SIG-M5 treated with dmso at 0.1 percent for 504 hours (cell line): ENCODE results near the gene RENBP.

Experiments used
- DNase-seq: peaks from one replicate; lab custom pipeline; 2025; ENCODE audit not compliant: unreplicated experiment; lab: John Stamatoyannopoulos, UW

Gene RENBP

GRCh38 chrX:153954558-153955227 is 10.2 kb upstream of the RENBP start:
- DNase-seq = no peak

DNA sequence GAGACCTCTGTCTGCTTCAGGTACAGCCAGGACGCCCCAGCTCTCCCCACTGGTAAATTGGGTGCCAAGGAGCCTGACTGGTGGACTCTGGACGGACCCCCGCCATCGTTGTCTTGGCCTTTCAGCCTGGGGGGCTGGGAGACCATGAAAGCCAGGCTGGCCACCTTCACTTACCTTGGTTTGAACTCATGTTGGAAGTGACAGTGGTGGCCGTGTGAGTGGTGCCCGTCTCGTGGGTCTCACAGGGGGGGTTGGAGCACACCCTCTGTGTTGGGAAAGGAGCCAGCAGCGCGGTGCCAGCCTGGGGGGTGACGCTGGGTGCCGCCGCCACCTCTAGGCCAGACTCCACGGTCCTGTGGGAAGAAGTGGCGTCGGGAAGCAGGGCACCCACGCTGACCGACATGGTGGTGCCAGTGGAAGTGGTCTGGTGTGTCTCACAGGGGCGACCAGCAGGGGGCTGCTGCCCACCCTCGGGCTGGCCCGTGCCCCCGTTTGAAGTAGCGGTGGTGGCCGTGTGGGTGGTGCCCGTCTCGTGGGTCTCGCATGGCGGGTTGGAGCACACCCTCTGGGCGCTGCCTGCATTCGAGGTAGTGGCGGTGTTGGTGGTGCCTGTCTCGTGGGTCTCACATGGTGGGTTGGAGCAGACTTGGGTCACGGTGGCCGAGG is 9.6 kb upstream of the RENBP start:
- DNase-seq = no peak

- peak; percentile 40 for DNase-seq
These were observed 8.9 kb upstream of the RENBP start for GRCh38 chrX:153953342-153953830.

- no peak for DNase-seq
These were observed 8.1 kb upstream of the RENBP start for GRCh38 chrX:153952373-153953026.

- DNase-seq = no peak
These were observed 7.4 kb upstream of the RENBP start for GRCh38 chrX:153951683-153952372.

DNA sequence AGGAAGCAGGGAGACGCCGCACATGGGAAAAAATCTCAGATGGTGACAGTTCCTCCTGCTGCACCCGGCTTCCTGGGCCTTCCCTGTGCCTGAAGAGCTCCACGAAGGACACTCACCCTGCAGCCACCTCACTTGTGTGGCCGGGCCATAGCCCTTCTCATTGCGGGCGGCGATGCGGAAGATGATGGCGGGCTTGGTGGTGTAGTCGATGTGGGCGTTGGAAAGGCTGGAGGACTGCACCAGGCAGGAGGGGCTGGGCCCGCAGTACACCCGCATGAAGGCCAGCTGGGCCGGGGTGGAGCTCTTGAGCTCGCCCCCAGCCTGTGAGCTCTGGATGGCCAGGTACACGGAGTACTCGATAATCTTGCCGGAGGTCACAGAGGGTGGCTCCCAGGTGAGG is 5.7 kb upstream of the RENBP start:
- no peak for DNase-seq

GRCh38 chrX:153948847-153949805 is 4.7 kb upstream of the RENBP start:
- DNase-seq = no peak

DNA sequence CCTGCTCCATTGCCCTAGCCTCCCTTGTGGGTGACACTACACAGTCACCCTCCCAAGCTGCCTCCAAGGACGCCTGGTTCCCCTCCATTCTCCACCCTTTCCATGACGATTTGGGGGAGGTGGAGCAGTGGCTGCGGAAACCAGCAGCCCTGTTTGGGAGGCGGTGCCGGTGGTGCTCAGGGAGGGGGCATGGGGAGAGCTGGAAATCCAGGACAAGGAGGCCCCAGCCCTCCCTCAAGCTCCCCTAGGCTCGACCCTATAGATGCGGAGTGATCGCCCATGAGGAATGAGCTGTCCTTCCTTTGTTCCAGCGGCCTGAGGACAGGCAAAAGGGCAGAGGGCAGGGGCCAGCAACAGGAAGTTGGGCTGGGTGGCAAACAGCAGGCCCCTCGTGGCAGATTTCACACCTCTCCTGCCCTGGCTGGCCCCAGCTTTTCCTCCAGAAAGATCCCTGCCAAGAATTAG is 3.6 kb upstream of the RENBP start:
- no peak for DNase-seq

DNA sequence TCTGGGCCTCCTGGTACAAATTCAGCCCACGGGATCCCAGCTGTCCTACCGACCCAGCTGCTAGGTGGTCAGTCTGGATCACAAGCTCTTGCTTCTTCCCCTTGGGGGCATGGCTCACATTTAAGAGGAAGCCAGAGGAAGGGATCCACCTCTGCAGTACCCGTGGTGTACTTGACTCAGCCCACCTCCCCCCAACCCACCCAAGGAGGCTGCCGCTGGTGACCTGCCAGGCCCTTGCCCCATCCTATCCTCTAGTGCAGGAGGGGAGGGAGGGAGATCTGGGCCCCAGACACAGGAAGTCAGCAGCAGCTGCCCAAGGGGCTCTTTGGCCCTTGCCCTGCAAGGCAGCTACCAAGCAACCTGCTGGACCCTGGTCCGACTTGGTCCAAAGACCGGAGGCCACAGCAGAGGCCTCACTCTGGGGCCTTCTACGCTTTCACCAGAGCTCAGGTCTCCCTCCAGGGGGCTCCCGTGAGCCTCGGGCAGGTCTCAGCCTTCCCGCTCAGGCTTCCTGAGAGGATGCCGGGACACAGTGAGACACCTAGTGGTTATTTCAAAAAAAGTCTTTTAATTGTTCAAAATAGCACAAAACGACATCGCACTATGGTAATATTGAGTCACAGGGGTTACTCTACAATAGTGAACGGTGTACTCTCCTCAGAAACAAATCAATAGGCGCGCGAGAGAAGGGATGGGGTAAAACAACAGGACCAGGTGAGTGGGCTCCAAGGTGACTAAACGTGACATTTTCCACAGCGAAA is 2.7 kb upstream of the RENBP start:
- DNase-seq = peak; percentile 85

DNA sequence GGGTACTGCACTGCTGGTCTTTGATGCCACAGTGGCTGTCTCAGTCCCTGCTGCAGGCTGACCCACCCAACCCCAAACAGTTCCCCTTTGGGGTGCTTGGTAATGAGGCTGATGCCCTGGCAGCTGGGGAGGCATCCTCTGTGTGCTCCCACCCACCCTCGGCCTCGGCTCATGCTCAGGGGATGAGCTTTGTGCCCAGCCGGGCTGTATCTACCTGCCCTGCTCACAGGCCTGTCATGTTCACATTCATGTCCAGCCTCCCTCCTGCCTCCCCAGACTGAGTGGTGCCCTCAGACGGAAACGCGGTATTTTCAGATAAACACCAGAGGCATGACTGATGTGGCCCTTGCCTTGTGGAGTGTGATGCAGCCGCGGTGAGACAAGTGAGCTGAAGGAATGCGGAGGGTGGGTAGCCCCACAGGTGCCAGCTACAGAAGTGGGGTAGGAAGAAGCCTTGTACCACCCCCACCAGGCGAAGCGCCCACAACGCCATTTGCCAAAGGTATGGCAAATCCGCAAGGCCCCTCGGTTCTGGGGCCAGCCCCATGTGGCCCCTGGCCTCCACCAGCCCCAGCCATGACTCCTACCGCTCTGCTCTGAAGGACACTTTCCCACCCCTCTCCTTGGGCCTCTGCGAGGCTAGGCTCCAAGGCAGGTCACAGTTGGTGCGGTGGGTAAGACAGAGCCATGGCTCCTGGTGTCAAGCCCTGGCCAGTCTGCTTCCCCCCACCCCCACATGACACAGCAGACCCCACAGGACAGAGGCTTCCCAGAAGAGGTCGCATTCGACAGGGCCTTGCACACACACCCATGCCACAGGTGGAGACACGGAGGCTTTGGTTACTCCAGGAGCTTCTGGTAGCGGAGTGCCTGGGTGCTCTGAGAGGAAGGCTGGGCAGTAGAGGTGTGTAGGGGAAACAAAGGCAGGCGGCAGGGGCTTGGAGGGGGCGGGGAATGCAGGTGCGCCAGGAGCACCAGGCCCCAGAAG is 1.8 kb upstream of the RENBP start:
- no peak for DNase-seq

DNA sequence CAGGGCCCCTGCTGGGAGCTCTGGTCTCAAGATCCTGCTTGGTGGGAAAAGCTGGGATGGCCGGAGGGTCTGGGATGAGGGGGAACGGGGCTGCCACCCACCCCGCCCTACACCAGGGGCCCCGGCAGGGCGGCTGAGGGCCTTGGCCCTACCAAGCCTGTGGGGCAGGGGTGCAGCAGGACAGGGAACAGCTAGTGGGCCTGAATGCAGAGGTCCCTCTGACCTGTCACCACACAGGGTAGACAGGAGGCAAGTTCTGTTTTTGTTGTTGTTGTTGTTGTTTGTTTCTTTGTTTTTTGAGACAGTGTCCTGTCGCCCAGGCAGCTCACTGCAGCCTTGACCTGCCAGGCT is 332 bp upstream of the RENBP start:
- DNase-seq = no peak

DNA sequence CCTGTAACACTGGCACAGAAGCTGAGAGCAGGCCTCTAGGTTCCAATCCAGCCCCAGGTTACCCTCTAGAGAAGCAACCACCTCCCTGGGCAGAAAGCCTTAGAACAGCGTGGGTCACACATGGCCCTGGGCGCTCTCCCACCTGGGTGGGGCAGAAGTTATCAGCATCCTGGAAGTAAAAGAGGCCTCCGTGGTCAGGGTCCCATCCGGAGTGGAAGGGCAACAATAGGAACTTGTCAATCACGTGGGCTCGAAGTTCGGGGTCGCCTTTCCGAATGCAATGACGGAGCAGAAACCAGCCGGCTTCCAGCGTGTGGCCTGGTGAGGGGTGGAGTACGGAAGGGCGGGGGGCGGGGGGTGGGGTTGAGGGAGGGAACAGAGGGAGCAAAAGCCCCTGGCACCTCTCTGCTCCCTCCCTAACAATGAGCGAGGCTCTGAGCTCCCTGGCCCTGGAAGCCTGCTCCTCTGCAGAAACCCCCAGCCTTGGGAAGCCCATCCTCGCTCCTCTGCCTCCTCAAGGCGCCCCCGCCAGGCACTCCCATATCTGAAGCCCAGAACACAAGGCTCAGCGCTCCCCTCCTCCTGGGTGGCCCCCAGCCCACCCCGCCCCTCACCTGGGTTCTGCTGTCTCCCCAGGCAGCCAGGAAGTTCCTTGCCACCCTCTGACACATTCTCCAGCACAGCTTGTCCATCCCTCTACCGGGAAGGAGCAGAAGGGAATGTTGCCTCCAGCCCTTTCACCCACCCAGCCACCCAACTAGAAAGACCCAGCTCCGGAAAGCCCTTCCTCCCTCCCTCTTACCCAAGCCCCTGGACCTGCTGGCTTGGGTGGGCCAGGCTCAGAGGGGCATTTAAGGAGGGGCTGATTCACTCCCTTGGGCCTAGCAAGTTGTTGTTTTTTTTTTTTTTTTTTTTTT is 2.8 kb downstream of the RENBP start:
- DNase-seq = no peak

GRCh38 chrX:153939573-153939972 is 4.9 kb downstream of the RENBP start:
- no peak for DNase-seq

DNA sequence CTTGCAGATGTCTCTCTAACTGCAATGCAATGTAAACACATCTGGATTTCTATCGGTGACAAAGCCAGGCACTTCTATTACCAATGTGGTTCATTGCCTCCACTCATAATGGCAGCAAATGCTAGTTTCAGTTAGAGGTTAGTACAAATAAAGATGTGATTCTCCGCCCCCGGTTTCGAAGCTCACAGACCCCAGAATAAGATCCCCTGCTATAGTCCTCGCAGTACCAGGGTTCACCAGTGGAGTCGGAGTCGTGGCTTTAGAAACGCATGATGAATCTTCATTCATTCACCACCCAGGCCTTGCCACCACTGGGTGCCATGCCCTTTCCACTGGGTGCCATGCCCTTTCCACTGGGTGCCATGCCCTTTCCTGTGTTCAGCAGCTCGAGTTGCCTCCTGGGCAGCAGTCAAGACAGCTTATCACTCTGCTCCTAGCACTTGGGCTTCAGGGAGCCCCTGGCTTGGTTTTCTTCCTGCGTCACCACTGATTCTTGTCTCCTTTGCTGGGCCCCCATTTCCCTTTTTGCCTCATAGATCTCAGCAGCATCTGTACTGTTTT is 6.1 kb downstream of the RENBP start:
- DNase-seq = no peak

DNA sequence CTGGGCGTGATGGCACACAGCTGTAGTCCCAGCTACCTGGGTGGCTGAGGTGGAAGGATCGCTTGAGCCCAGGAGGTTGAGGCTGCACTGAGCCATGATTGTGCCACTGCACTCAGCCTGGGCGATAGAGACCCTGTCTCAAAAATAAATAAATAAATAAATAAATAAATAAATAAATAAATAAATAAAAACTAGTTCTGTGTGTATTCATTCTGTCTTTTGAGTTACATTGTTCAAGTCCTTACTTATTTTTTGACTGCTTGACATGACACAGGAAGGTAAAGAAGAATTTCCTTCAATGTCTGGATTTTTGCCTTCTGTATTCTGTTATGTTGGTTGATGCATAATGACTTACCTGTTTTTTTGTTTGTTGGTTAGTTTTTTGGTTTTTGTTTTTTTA is 7.4 kb downstream of the RENBP start:
- no peak for DNase-seq

- DNase-seq = no peak
These were observed 9.1 kb downstream of the RENBP start for GRCh38 chrX:153935326-153935851.

DNA sequence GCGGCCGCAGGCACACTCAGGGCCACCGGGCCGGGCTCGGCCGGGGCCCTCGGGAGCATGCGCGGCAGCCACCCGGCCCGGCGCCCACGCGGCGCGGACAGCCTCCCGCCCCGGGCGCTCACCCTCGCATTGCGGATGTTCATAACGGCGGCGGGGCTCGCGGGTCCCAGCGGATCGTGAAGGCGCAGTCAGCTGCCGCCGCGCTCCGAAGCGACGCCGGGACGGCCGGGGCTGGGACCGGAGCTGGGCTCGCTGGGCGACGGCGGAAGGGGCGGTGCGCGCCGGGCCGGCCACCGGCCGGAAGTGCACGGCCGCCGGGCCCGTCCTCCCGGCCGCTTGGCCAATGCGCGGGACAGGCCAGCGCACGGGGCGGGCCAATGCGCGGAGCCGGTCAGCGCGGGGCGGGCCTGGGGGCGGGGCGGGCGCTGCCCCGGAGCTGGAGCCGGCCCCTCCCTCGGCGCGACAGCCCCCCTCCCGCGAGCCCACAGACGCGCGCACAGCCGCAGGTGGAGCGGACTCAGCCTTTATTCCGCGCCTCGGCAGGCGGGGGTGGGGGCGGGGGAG is 9.6 kb downstream of the RENBP start, which contains the start of gene NAA10:
Gene NAA10 (minus strand): TSS at position 276 of the 564 bp plus-strand sequence. CDS start 133 bp downstream, at position 143.
- DNase-seq = peak; percentile 60
